ENCODE measurements around the gene IFI16. TPM values are rescaled to one million over a fixed set of nuclear protein-coding genes. Genes with fewer than 3 reads are reported as not detected.
A peak's percentile ranks its signal among the peaks of the same experiment; 100 is the strongest.
"Not testable (repeated sequence)": the region's sequence is repeated elsewhere in the genome, so short reads cannot be mapped to it uniquely, and the experiment has no call there.

The IFI16 gene
- total RNA-seq, 1 experiment from 2014 or later: 0.98 TPM

GRCh38 chr1:159000625-159001024 is 9.1 kb upstream of the IFI16 start:
- no peak overlapping the region for H3K27ac ChIP-seq (ENCODE audit: low read length)
- H3K9me2 ChIP-seq (replicated peaks; ENCODE audit: low read length): no peaks in the 10 kb centered on the region
- ChIA-PET CTCF (interaction anchor here (1.2 kb wide), 1 partner anchor 797 kb away, joined by 4 read pairs; no protein-coding TSS in a partner anchor), POLR2A (ENCODE audit: unreplicated experiment) (no interaction called here)
- no peak for TF ChIP-seq EZH2phosphoT487 (IDR thresholded peaks at IDR 0.05; ENCODE audit: borderline replicate concordance, low read length)
- no peak for TF ChIP-seq CTCF (conservative IDR thresholded peaks at IDR 0.05; ENCODE audit: low read depth, low read length)
- no peak for TF ChIP-seq EZH2 (IDR thresholded peaks at IDR 0.05; ENCODE audit: low read length, unreplicated experiment)
- H3K4me2 ChIP-seq (ENCODE audit: low read length): peak overlapping the region; percentile 75
- DNase-seq (peak; percentile 86), ATAC-seq (peak; percentile 77)
- intact Hi-C loops (cut with micrococcal nuclease): loop anchor here (1.0 to 2.0 kb wide), 3 partner anchors 9 to 72 kb away; partner anchors contain the start of gene IFI16
- no TSS peak for BruUV-seq (replicated peaks)
- H3K27me3 ChIP-seq (ENCODE audit: low read length): peaks cover 7% of the 10 kb centered on the region; the same call in 1 of the 2 replicates
- H3K36me3 ChIP-seq (ENCODE audit: low read depth, low read length): no peaks in the 10 kb centered on the region
- H3F3A ChIP-seq (ENCODE audit: low read length, unreplicated experiment): no peaks in the 10 kb centered on the region
- H3K79me2 ChIP-seq (ENCODE audit: low read length): no peaks in the 10 kb centered on the region
- H4K20me1 ChIP-seq (ENCODE audit: low read length): no peaks in the 10 kb centered on the region
- H3K4me3 ChIP-seq (ENCODE audit: low read length): no peak overlapping the region
- no peak overlapping the region for H3K9ac ChIP-seq (ENCODE audit: low read length)
- H3K4me1 ChIP-seq (ENCODE audit: insufficient read depth, low read length): peaks cover 14% of the 10 kb centered on the region
- no peaks in the 10 kb centered on the region for H3K9me3 ChIP-seq (ENCODE audit: low read length)
- no peak overlapping the region for H2AFZ ChIP-seq (ENCODE audit: low read length)

DNA sequence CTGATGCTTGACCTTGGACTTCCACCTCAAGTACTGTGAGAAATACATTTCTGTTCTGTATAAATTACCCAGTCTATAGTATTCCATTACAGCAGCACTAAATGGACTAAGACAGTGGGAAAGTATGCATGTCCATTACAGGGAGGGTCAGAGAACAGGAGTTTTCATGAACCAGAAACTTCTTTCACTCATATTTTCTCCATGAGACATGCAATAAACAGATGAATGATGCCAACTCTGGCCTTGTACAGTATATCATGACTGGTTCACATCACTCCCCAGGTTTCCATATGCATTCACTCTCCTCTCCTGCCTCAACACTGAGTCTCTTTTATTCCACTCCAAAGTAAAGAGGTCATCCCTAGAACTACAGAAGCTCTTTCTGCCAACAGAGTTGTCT is 4.5 kb upstream of the IFI16 start:
- no TSS peak for BruUV-seq (replicated peaks)
- H3K9ac ChIP-seq (ENCODE audit: low read length): no peak overlapping the region
- peaks cover 11% of the 10 kb centered on the region for H3K27me3 ChIP-seq (ENCODE audit: low read length)
- H3K36me3 ChIP-seq (ENCODE audit: low read depth, low read length): no peaks in the 10 kb centered on the region
- no peak overlapping the region for H3K4me3 ChIP-seq (ENCODE audit: low read length)
- H3F3A ChIP-seq (ENCODE audit: low read length, unreplicated experiment): no peaks in the 10 kb centered on the region
- no peaks in the 10 kb centered on the region for H4K20me1 ChIP-seq (ENCODE audit: low read length)
- intact Hi-C loops (cut with micrococcal nuclease): no loop called here
- POLR2A ChIA-PET (ENCODE audit: unreplicated experiment): no interaction called here
- no peak for DNase-seq
- CTCF ChIA-PET: no interaction called here
- TF ChIP-seq CTCF (conservative IDR thresholded peaks at IDR 0.05; ENCODE audit: low read depth, low read length) (no peak), EZH2 (IDR thresholded peaks at IDR 0.05; ENCODE audit: low read length, unreplicated experiment) (no peak), EZH2phosphoT487 (IDR thresholded peaks at IDR 0.05; ENCODE audit: borderline replicate concordance, low read length) (no peak)
- no peak overlapping the region for H2AFZ ChIP-seq (ENCODE audit: low read length)
- H3K9me3 ChIP-seq (ENCODE audit: low read length): no peaks in the 10 kb centered on the region
- no peaks in the 10 kb centered on the region for H3K9me2 ChIP-seq (replicated peaks; ENCODE audit: low read length)
- no peak overlapping the region for H3K4me2 ChIP-seq (ENCODE audit: low read length)
- H3K27ac ChIP-seq (ENCODE audit: low read length): no peak overlapping the region
- no peaks in the 10 kb centered on the region for H3K79me2 ChIP-seq (ENCODE audit: low read length)
- H3K4me1 ChIP-seq (ENCODE audit: insufficient read depth, low read length): peaks cover 8% of the 10 kb centered on the region
- ATAC-seq: no peak

- Histone ChIP-seq H3F3A (ENCODE audit: low read length, unreplicated experiment) (no peaks in the 10 kb centered on the region), H3K36me3 (ENCODE audit: low read depth, low read length) (no peaks in the 10 kb centered on the region), H3K27me3 (ENCODE audit: low read length) (peaks cover 11% of the 10 kb centered on the region), H3K9me3 (ENCODE audit: low read length) (no peaks in the 10 kb centered on the region), H3K9ac (ENCODE audit: low read length) (no peak overlapping the region), H3K4me1 (ENCODE audit: insufficient read depth, low read length) (peaks cover 3% of the 10 kb centered on the region; the same call in 1 of the 2 replicates), H3K4me2 (ENCODE audit: low read length) (no peak overlapping the region), H4K20me1 (ENCODE audit: low read length) (no peaks in the 10 kb centered on the region), H3K9me2 (replicated peaks; ENCODE audit: low read length) (no peaks in the 10 kb centered on the region), H3K4me3 (ENCODE audit: low read length) (no peak overlapping the region), H3K79me2 (ENCODE audit: low read length) (no peaks in the 10 kb centered on the region), H3K27ac (ENCODE audit: low read length) (no peak overlapping the region), H2AFZ (ENCODE audit: low read length) (no peak overlapping the region)
- ChIA-PET CTCF (interaction anchor here (0.6 kb wide), 1 partner anchor 66 kb away, joined by 3 read pairs; no protein-coding TSS in a partner anchor), POLR2A (ENCODE audit: unreplicated experiment) (no interaction called here)
- no peak for TF ChIP-seq CTCF (conservative IDR thresholded peaks at IDR 0.05; ENCODE audit: low read depth, low read length)
- no peak for TF ChIP-seq EZH2phosphoT487 (IDR thresholded peaks at IDR 0.05; ENCODE audit: borderline replicate concordance, low read length)
- no peak for TF ChIP-seq EZH2 (IDR thresholded peaks at IDR 0.05; ENCODE audit: low read length, unreplicated experiment)
- intact Hi-C loops (cut with micrococcal nuclease): no loop called here
- BruUV-seq (replicated peaks): no TSS peak
- DNase-seq (no peak), ATAC-seq (no peak)
Measured at GRCh38 chr1:159005676-159006075, 4.0 kb upstream of the IFI16 start.

DNA sequence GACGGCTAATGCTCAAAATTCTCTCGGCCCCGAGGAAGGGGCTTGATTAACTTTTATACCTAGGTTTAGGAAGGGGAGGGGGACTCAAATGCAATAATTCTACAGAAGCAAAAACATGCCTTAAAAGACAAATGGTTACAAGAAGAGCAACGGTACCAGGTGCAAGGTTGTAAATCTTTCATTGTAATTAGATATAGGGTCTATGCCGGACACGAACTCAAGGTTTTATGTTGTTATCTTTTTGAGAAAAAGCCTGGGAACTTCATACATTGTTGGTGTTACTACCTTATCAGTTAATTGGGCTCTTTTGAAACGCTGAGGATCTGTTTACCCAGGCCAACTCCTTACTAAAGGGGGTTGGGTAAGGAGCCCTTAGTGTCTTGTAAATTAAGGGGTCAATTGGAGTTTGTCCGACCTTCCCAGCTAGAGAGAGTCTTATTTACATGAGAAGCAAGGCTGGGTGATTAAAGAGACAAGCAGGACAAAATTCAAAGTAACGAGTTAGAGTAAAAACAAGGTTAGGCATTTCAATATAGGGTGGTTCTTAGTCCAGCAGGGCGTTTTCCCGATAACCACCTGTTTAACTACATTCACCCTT is 3.4 kb upstream of the IFI16 start:
- intact Hi-C loops (cut with micrococcal nuclease); H3K4me2 ChIP-seq (ENCODE audit: low read length); H3F3A ChIP-seq (ENCODE audit: low read length, unreplicated experiment); H3K4me3 ChIP-seq (ENCODE audit: low read length); POLR2A ChIA-PET (ENCODE audit: unreplicated experiment); DNase-seq; H2AFZ ChIP-seq (ENCODE audit: low read length); ATAC-seq; H3K27ac ChIP-seq (ENCODE audit: low read length); H3K9me2 ChIP-seq (replicated peaks; ENCODE audit: low read length); H4K20me1 ChIP-seq (ENCODE audit: low read length); H3K4me1 ChIP-seq (ENCODE audit: insufficient read depth, low read length); H3K79me2 ChIP-seq (ENCODE audit: low read length); H3K9me3 ChIP-seq (ENCODE audit: low read length); BruUV-seq (replicated peaks); H3K9ac ChIP-seq (ENCODE audit: low read length); H3K36me3 ChIP-seq (ENCODE audit: low read depth, low read length): not testable (repeated sequence)
- CTCF ChIA-PET: interaction anchor here (0.6 kb wide), 1 partner anchor 65 kb away, joined by 3 read pairs; no protein-coding TSS in a partner anchor
- H3K27me3 ChIP-seq (ENCODE audit: low read length): peaks cover 11% of the 10 kb centered on the region
